ENCODE results near the gene STXBP6.
"Not testable (repeated sequence)": the region's sequence is repeated elsewhere in the genome, so short reads cannot be mapped to it uniquely, and the experiment has no call there.

Gene STXBP6

GRCh38 chr14:24774187-24774915 is 275.6 kb downstream of the STXBP6 start:
- DNase-seq (ENCODE audit: low read depth in 1 of 2, low spot score in 1 of 2) = no peak
- TF ChIP-seq JUND (IDR thresholded peaks at IDR 0.05; ENCODE audit: low read depth) = no peak
- in situ Hi-C loops (cut with HindIII; ENCODE audit: low pct_unique_long_range_greater_than_20kb, low sequenced_read_pairs) = no loop called here

- DNase-seq (ENCODE audit: low read depth in 1 of 2, low spot score in 1 of 2); in situ Hi-C loops (cut with HindIII; ENCODE audit: low pct_unique_long_range_greater_than_20kb, low sequenced_read_pairs): not testable (repeated sequence)
Observed at GRCh38 chr14:24773564-24773963, 276.4 kb downstream of the STXBP6 start.

GRCh38 chr14:24766434-24766833 is 283.5 kb downstream of the STXBP6 start:
- DNase-seq (ENCODE audit: low read depth in 1 of 2, low spot score in 1 of 2) = no peak
- no peak for TF ChIP-seq JUND (IDR thresholded peaks at IDR 0.05; ENCODE audit: low read depth)
- in situ Hi-C loops (cut with HindIII; ENCODE audit: low pct_unique_long_range_greater_than_20kb, low sequenced_read_pairs) = no loop called here

GRCh38 chr14:24761141-24761540 is 288.8 kb downstream of the STXBP6 start:
- no peak for TF ChIP-seq JUND (IDR thresholded peaks at IDR 0.05; ENCODE audit: low read depth)
- in situ Hi-C loops (cut with HindIII; ENCODE audit: low pct_unique_long_range_greater_than_20kb, low sequenced_read_pairs) = no loop called here
- no peak for DNase-seq (ENCODE audit: low read depth in 1 of 2, low spot score in 1 of 2)
